HT1080 (cell line): ENCODE results near the gene SLC2A5. TPM values are rescaled to one million over a fixed set of nuclear protein-coding genes. Genes with fewer than 3 reads are reported as not detected.
"Not testable (repeated sequence)": the region's sequence is repeated elsewhere in the genome, so short reads cannot be mapped to it uniquely, and the experiment has no call there.

Experiments
- DNase-seq: peaks from one replicate; pipeline ENCODE4 v3.0.0-alpha.2; 2015; ENCODE audit warnings: low read depth
- total RNA-seq: library from RNA; depleted of rRNA; stranded (reverse); fragments of >200 nt; shearing (Covaris generic); gene quantifications from 2 replicates; pipeline ENCODE4 v1.2.3, GENCODE V29; 2014

The SLC2A5 gene
- total RNA-seq, 1 experiment from 2014 or later = not detected

- no peak for DNase-seq
These were observed 61.2 kb downstream of the SLC2A5 start for GRCh38 chr1:9008236-9008635.

GRCh38 chr1:9006956-9007615 is 62.3 kb downstream of the SLC2A5 start:
- DNase-seq = no peak

DNA sequence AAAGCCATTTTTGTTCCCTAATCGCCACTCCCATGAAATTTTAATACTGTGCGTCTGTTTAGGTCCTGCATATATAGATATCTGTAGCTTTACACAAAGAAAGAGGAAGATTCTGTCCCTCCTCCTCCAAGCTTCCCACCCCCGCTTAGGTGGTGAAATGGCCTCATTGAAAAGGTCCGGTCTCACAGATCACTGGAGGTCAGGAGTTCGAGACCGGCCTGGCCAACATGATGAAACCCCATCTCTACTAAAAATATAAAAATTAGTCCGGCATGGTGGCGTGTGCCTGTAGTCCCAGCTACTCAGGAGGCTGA is 64.1 kb downstream of the SLC2A5 start:
- no peak for DNase-seq

GRCh38 chr1:9004700-9005394 is 64.6 kb downstream of the SLC2A5 start:
- DNase-seq = peak; percentile 75

GRCh38 chr1:9004031-9004699 is 65.3 kb downstream of the SLC2A5 start:
- DNase-seq = no peak

DNA sequence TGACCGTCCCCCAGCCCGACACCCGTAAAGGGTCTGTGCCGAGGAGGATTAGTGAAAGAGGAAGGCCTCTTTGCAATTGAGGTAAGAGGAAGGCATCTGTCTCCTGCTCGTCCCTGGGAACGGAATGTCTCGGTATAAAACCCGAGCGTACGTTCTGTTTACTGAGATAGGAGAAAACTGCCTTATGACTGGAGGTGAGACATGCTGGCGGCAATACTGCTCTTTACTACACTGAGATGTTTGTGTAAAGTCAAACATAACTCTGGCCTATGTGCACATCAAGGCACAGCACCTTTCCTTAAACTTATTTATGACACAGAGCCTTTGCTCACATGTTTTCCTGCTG is 67.2 kb downstream of the SLC2A5 start:
- not testable (repeated sequence) for DNase-seq

GRCh38 chr1:9001534-9002214 is 67.8 kb downstream of the SLC2A5 start:
- DNase-seq = not testable (repeated sequence)

DNA sequence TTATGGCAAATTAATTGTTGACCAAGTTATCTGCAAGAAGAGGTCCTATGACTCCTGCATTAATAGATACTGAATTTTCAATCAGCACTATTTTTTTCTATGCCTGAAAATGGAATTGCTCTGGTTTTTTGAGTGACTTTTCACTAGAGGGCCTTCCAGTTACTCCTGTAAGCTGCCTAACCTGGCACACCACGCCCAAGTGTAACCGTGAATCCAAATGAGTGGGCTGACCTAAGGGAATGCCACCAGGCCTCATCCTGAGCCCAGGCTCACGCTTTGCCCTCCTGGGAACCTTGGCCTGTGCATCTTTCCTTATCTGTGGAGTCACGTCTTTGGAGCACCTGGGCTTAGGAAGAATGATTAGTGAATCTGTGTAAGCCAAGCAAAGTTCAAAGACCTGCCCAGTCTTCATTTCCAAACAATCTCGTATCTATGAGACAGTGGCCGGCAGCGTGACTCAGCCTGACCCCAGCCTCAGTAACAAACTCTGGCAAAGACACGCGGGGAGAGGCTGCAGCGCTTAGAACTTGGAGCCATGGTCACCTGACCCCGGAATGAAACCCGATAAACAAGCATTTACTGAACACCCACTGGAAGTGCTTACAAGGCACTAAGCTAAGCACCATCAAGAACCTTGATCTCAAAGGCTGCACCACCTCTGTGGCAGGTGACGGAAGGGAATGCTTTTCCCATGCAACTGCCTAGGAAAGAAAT is 75.3 kb downstream of the SLC2A5 start:
- DNase-seq = not testable (repeated sequence)

GRCh38 chr1:8992936-8993687 is 76.3 kb downstream of the SLC2A5 start:
- no peak for DNase-seq

DNA sequence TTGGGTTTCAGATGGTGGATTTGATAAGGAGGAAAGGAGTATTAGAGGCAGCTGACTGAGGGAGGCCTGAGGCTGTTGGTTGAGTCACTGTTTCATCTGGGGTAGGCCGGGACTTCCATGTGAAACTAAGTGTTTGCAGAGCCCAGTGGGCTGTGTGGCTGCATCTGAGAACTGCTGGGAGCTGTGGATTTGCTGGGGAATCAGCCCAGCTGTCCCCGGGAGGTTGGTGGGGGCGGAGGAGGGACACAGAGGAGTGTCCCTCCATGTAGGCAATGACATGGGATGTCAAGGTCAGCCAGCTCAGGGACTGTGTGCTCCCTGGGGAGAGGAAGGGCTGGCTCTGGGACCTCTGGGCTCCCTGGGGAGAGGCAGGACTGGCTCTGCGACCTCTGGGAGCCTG is 79.6 kb downstream of the SLC2A5 start:
- DNase-seq = no peak

DNA sequence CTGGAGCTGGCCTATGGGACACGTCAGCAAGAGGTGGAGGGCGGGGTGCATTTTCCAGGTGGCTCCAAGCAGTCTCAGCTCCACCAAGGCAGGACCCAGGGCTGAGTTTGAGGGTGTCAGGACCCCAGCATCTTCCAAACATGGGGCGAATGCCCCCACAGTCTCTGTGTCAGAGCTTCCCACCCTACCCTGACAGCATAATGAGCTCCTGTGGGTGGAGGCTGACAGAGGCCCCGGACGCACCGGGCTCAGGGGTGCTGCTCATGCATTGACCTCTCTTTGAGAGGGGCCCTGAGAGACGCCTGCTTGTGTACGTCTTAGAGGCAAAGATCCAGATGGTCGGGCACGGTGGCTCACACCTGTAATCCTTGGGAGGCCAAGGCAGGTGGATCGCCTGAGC is 80.4 kb downstream of the SLC2A5 start:
- no peak for DNase-seq

DNA sequence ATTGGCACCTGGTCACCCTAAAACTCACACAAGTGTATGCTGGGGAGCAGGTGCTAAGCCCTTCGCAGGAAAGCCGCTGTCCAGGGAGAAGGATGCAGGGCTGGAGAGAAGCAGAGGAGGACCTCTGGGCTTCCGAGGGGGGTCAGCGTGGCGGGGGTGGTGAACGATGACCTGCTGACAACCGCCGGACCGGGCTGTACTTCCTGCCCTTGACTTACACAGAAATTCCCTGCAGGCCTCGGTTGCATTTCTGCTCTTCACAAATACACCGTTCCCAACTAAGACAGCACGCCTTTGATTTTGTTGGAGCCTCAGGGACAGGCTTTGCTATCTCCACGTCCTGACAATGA is 80.8 kb downstream of the SLC2A5 start:
- no peak for DNase-seq

DNA sequence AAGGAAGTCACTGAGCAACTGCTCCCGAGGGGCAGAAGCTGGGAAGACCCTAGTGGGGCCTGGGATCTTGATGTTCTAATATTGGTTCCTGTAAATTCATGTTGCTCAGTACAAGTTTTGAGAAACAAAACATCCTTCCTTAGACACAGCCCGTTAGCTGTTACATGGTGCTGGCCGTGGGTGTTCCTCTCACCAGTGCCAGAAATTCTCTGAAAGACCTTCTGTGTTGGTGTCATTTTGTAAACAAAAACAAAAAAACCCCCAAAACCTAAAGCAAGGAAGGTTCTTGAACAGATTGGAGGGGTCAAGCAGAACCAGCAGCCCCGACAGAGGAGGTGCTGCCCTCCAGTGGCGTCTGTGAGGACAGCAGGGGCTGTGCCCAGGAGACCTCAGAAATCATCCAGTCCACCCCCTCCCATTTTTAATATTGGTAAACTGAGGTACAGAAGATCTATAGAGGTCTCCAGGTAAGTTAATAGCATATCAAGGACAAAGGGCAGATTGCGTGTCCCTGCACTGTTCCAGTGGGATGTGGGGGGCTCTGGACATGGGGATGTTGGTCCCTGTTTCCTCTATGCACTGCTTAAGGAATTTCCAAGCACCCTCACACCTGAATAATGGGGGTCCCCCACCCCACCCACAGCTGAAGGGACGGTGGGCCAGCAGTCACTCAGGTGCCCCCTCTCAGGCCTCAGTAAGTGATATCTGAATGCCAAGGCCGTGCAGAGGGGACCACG is 81.4 kb downstream of the SLC2A5 start:
- peak; percentile 55 for DNase-seq

- DNase-seq = no peak
These were observed 82.6 kb downstream of the SLC2A5 start for GRCh38 chr1:8986814-8987190.

GRCh38 chr1:8985915-8986813 is 83.3 kb downstream of the SLC2A5 start:
- DNase-seq = peak; percentile 97
